ENCODE data around the gene RUNX3.

- TF ChIP-seq POLR2AphosphoS5 (IDR thresholded peaks at IDR 0.05; ENCODE audit: low read depth, low read length): no peak
- no peak for TF ChIP-seq REST (IDR thresholded peaks at IDR 0.05; ENCODE audit: low read depth, low read length)
These were observed 8.2 kb upstream of the RUNX3 start for GRCh38 chr1:24938276-24938675.
